Body of pancreas (tissue), 4 donors: Measurements from ENCODE around the gene CLPTM1L.

Experiments
- CTCF ChIP-seq, 7 experiments: fragments of 450-650 bp in 4 of 7; fragments of 200-600 bp in 3 of 7; sonication (generic) in 3 of 7; IDR thresholded peaks; one replicate each; pipeline ENCODE4 v1.5.1; 2016 to 2019; ENCODE audit warnings: antibody characterized with exemption in 7 of 7
- POLR2A ChIP-seq, 3 donors: fragments of 450-650 bp; IDR thresholded peaks; one replicate each; pipeline ENCODE4 v1.6.1; 2016; ENCODE audit warnings: antibody characterized with exemption in 3 of 3, mild to moderate bottlenecking in 2 of 3

- no peak for TF ChIP-seq CTCF (IDR thresholded peaks at IDR 0.05)
- TF ChIP-seq POLR2A (IDR thresholded peaks at IDR 0.05), result no peak
These were observed 683 bp downstream of the CLPTM1L start for GRCh38 chr5:1343931-1344901.
